K562 (cell line): ENCODE data around the gene PTAR1.

Experiments used
- RFX5 ChIP-seq: IDR thresholded peaks from 2 replicates; pipeline ENCODE4 v1.6.1; 2011; ENCODE audit warnings: low read depth, mild to moderate bottlenecking, improper control_type of control experiment, low read length
- SAP30 ChIP-seq: fragments of 200-600 bp; sonication (generic); IDR thresholded peaks from 2 replicates; pipeline ENCODE4 v1.6.1; 2012; ENCODE audit warnings: borderline replicate concordance, low read depth, mild to moderate bottlenecking, moderate library complexity, low read length, control low read depth, inconsistent platforms; ENCODE audit not compliant: insufficient read depth, poor library complexity, severe bottlenecking
- TCF7 ChIP-seq: sonication (generic); IDR thresholded peaks from 2 replicates; pipeline ENCODE4 v1.6.1; 2016; ENCODE audit warnings: antibody characterized with exemption, borderline replicate concordance

- TF ChIP-seq RFX5 (no peak), SAP30 (no peak), TCF7 (no peak)
These were observed 37.9 kb upstream of the PTAR1 start for GRCh38 chr9:69797675-69798074.
